GM12865 (cell line): ENCODE measurements around the gene GSK3A.

ENCODE experiments used
- DNase-seq: peaks from one replicate; pipeline ENCODE4 v3.0.0; 2010; ENCODE audit warnings: low read depth
- H3K4me3 ChIP-seq: 2 replicates; pipeline ENCODE4 v1.5.1; 2011; ENCODE audit warnings: mild to moderate bottlenecking, low read depth, low read length, control low read depth
- TF ChIP-seq, protein P1 (sequence below): IDR thresholded peaks from 2 replicates; pipeline ENCODE4 v1.5.1; 2011; ENCODE audit warnings: low read length, control low read depth, low read depth, inconsistent platforms; ENCODE audit not compliant: insufficient read depth; ENCODE audit errors: missing control alignments

The GSK3A gene

DNA sequence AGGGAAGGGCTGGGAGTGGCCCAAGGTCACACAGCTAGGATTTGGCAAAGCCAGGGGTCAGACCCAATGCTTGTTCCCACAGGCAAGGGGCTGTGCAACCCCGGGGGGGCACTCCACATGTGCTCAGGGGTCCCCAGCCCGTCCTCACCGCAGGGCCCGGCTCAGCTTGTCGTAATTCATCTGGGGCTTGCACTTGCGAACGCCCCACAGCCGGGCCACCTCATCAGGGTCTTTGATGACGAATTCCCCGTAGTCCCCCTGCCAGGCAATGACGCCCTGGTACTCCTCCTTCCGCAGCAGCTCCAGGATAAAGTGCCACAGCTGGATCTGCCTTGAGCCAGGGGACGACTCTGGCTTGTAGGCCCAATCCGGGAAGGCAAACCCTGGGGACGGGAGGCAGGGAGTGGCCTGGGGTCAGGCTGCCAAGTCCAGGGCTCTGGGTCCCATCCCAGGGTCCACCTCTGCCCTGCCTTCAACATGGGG, 7.8 kb upstream of the GSK3A start:
- DNase-seq: no peak
- TF ChIP-seq, protein P1, sequence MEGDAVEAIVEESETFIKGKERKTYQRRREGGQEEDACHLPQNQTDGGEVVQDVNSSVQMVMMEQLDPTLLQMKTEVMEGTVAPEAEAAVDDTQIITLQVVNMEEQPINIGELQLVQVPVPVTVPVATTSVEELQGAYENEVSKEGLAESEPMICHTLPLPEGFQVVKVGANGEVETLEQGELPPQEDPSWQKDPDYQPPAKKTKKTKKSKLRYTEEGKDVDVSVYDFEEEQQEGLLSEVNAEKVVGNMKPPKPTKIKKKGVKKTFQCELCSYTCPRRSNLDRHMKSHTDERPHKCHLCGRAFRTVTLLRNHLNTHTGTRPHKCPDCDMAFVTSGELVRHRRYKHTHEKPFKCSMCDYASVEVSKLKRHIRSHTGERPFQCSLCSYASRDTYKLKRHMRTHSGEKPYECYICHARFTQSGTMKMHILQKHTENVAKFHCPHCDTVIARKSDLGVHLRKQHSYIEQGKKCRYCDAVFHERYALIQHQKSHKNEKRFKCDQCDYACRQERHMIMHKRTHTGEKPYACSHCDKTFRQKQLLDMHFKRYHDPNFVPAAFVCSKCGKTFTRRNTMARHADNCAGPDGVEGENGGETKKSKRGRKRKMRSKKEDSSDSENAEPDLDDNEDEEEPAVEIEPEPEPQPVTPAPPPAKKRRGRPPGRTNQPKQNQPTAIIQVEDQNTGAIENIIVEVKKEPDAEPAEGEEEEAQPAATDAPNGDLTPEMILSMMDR: no peak
- no peak overlapping the region for H3K4me3 ChIP-seq

DNA sequence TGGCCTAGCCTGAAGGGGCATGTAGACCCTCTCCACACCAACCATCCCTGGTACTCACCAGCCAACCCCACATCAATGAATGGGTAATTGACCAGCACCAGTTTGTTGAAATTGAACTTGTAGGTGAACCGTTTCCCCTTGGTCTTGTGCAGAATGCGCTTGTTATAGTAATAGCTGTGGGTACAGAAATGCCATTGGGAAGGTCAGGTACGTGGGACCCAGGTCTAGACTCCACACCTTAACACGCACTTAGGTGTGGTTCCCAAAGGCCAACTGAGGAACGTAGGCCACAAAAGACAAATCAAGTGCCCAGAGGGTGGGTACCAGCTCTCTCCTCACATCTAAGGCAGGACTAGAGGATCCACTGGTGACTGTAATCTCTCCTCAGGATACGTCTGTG, 7.4 kb upstream of the GSK3A start:
- DNase-seq: no peak
- TF ChIP-seq, protein P1: no peak
- H3K4me3 ChIP-seq: no peak overlapping the region

DNA sequence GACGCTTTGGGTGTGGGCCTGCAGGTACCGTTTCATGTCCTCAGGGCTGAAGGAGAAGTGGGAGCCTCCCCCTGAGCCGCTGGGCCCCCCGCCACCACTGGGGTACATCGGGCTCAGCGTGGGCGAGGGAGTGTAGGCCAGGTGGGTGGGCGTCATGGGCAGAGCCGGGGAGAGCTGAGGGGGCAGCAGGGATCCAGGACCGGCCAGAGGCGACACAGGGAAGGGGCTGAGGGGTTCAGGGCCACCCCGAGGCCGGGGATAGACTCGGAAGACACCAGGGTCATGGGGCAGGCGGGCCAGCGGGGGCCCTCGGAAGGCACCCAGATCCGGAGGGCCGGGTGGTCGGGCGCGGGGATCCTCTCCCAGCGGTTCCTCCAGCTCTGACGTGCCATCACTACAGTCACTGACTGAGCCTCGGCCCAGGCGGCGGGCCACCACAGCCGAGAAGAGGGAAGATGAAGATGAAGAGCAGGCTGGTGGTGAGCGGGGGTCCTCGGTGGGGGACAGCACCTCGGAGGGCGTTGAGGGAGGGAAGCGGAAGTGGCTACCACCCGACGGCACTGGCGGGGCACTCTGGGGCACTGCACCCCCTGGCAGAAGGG, 6.8 kb upstream of the GSK3A start:
- DNase-seq: no peak

DNA sequence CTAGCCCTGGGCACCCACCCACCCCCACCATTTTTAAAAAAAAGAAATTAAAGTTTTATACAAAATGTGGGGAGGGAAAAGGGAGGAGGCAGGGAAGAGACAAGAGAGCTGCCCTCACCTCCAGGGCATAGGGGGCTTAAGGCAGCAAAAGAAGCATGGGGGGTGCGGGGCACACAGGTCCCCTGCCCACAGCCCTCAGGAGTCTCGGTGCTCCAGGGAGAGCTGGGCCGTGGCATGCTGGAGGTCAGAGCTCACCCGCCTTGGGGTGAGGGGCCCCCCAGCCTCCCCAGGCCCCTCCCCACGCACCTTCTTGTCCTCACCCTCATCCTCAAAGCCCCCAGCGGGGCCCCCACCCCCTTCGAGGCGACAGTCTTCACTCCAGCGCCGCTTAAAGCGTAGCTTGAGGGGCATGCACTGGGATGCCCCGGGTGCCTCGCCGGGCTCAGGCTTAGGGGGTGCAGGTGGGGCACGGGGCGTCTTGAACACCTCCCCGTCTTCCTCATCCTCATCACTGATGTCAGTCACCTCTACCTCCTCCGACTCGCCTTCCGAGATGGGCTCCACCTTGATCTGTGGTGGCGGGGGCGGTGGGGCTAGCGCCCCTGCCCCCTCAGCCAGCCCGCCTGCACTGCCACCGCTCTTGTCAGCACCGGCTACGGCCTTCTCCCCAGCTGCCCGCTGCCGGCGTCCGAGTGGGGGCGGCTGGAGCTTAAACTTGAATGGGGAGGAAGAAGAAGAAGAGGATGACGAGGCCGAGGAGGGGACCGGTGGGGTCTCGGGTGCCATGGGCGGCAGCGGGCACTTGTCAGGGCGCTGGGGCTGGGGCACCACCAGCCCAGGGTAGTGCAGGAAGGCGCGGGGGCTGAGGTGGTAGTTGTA, 6.1 kb upstream of the GSK3A start:
- H3K4me3 ChIP-seq: no peak overlapping the region
- TF ChIP-seq, protein P1: no peak
- DNase-seq: no peak

More for the DNA sequence above, 6.8 kb upstream of the GSK3A start:
- TF ChIP-seq, protein P1: no peak
- no peak overlapping the region for H3K4me3 ChIP-seq

DNA sequence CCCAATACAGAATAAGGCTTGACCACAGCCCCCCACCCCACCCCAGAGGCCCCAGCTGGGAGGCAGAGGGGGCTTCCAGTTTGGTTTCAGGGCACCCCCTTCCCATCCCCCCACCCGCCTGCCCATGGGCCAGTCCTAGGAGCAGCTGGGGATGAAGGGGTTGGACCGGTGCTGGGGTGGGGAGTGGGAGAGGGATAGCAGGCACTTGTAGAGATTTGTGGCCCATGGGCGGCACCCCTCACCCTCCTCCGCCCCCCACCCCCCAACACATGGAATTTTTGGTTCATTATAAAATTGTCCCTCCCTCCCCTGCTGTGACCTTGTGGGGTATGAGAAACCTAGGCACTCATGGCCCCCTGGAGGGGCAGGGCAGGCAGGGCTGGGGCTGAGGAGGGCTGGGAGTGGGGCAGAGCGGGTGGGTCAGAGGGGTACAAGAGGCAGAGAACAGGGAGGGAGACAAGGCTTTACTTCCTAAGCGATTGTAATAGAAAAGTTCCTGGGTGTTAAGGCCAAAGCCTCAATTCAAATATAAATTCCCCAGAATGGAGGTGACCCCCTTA, 5.3 kb upstream of the GSK3A start:
- DNase-seq: no peak
- TF ChIP-seq, protein P1: no peak
- H3K4me3 ChIP-seq: no peak overlapping the region

DNA sequence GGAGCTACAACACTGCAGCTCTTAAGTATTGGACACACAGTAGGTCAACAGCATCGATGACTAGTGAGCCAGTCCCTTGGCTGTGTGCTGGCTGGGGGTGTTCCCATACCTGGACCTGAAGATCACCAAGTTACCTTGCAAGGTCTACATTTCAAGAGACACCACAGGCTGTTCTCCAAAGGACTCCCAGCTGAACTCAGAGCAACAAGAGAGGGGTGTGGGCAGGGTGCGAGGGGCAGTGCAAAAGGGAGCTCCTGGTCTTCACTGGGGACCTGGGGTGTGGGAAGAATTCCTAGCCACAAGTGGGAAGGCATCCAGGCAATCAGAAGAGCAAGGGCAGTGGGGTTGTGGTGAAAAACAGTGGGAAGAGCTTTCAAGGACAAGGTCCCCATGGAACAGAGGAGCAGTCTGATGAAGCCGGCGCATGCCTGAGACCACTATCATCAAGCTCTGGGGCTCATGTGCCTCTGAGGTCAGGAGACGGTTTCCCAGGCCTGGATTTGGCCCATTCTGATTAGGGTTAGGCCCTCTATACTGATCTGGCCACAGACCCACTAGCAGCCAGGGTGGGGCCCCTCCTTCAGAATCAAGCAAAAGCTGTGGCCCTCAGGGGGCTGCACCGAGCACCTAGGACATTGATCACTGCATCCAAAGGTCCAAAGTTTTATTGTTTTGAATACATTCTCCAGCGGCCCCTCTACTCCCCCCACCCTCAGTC, 4.7 kb upstream of the GSK3A start:
- DNase-seq: no peak
- no peak overlapping the region for H3K4me3 ChIP-seq
- TF ChIP-seq, protein P1: no peak
